ENCODE measurements around the gene MRPL34.

GRCh38 chr19:17306285-17306714 is 628 bp downstream of the MRPL34 start:
- no peak for TF ChIP-seq CTCF (IDR thresholded peaks at IDR 0.05)
- TF ChIP-seq ZFX (IDR thresholded peaks at IDR 0.05; ENCODE audit: borderline replicate concordance) = no peak

All from 22Rv1 (cell line).